ENCODE data around the gene ENDOV.

GRCh38 chr17:80441133-80441578 lies 26.2 kb downstream of the ENDOV start:
- TF ChIP-seq POLR2A (IDR thresholded peaks at IDR 0.05; ENCODE audit: low read length) (no peak), GATA1 (IDR thresholded peaks at IDR 0.05; ENCODE audit: low read depth, low read length) (no peak)

All from erythroblast (primary cell).